HepG2 (cell line): ENCODE results near the gene GPBP1. TPM values are rescaled to one million over a fixed set of nuclear protein-coding genes. Genes with fewer than 3 reads are reported as not detected.

Source experiments
- CHCHD3 ChIP-seq: sonication (generic); formaldehyde crosslinking; IDR thresholded peaks from 2 replicates; pipeline ENCODE4 v1.8.0; 2022; ENCODE audit warnings: mild to moderate bottlenecking, missing genetic modification reagents, moderate library complexity
- FOSL2 ChIP-seq: sonication (generic); formaldehyde crosslinking; IDR thresholded peaks from 2 replicates; pipeline ENCODE4 v1.4.0; 2020; ENCODE audit warnings: missing genetic modification reagents
- GATAD2A ChIP-seq: IDR thresholded peaks from 2 replicates; pipeline ENCODE4 v1.6.1; 2016
- IKZF4 ChIP-seq: sonication (generic); formaldehyde crosslinking; IDR thresholded peaks from 2 replicates; pipeline ENCODE4 v1.5.1; 2020; ENCODE audit warnings: borderline replicate concordance, mild to moderate bottlenecking, low read depth, missing genetic modification reagents; ENCODE audit errors: not compliant biosample characterization
- KMT2A ChIP-seq: sonication (generic); formaldehyde crosslinking; IDR thresholded peaks from 2 replicates; pipeline ENCODE4 v1.4.0; 2020; ENCODE audit warnings: missing genetic modification reagents
- MXI1 ChIP-seq: IDR thresholded peaks from 3 replicates; pipeline ENCODE4 v1.6.1; 2012; ENCODE audit warnings: low read depth, low read length, inconsistent platforms, borderline replicate concordance
- NFE2 ChIP-seq: sonication (generic); formaldehyde crosslinking; IDR thresholded peaks from 2 replicates; pipeline ENCODE4 v1.4.0; 2020; ENCODE audit warnings: missing genetic modification reagents
- PHF21A ChIP-seq: sonication (generic); formaldehyde crosslinking; IDR thresholded peaks from 2 replicates; pipeline ENCODE4 v1.5.0; 2020; ENCODE audit warnings: mild to moderate bottlenecking, missing genetic modification reagents
- PRDM4 ChIP-seq: sonication (generic); formaldehyde crosslinking; IDR thresholded peaks from 2 replicates; pipeline ENCODE4 v1.9.0; 2021; ENCODE audit warnings: missing genetic modification reagents, borderline replicate concordance
- TBP ChIP-seq: sonication (generic); formaldehyde crosslinking; IDR thresholded peaks from 2 replicates; pipeline ENCODE4 v1.5.0; 2020; ENCODE audit warnings: missing genetic modification reagents
- ZNF850 ChIP-seq: sonication (generic); formaldehyde crosslinking; conservative IDR thresholded peaks from 2 replicates; pipeline ENCODE4 v1.9.0; 2021; ENCODE audit warnings: mild to moderate bottlenecking, missing genetic modification reagents
- ZNF891 ChIP-seq: sonication (generic); formaldehyde crosslinking; IDR thresholded peaks from 2 replicates; pipeline ENCODE4 v1.5.0; 2020; ENCODE audit warnings: mild to moderate bottlenecking, missing genetic modification reagents
- polyA plus RNA-seq, 8 experiments: library from polyadenylated mRNA; depleted of rRNA in 3 of 8; stranded (reverse) in 7 of 8; unstranded in 1 of 8; fragments of >200 nt; fragmentation: Illumina TruSeq in 4 of 8; extraction: Trizol in 4 of 8; gene quantifications; 2 replicates each; pipeline versions ENCODE4 v1.2.1 to v1.2.3, GENCODE V29; 2011 to 2016; ENCODE audit warnings: low read depth in 4 of 8, missing spikeins in 1 of 8, mixed read lengths in 1 of 8; ENCODE audit not compliant: insufficient read depth in 1 of 8
- total RNA-seq, 5 experiments: library from RNA; depleted of rRNA; stranded (reverse); fragments of >200 nt; fragmentation: Illumina TruSeq; extraction: Trizol; gene quantifications; 2 replicates each; pipeline ENCODE4 v1.2.3, GENCODE V29; 2016; ENCODE audit warnings: low read depth in 1 of 5
- TF ChIP-seq, protein P1 (sequence below): sonication (generic); formaldehyde crosslinking; IDR thresholded peaks from 2 replicates; pipeline ENCODE4 v1.9.0; 2022; ENCODE audit warnings: missing genetic modification reagents, mild to moderate bottlenecking, borderline replicate concordance
- TF ChIP-seq, protein P2 (sequence below): sonication (generic); formaldehyde crosslinking; IDR thresholded peaks from 2 replicates; pipeline ENCODE4 v1.5.1; 2020; ENCODE audit warnings: mild to moderate bottlenecking, missing genetic modification reagents, borderline replicate concordance
- TF ChIP-seq, protein P3 (sequence below): sonication (generic); formaldehyde crosslinking; IDR thresholded peaks from 2 replicates; pipeline ENCODE4 v1.5.1; 2020; ENCODE audit warnings: mild to moderate bottlenecking, missing genetic modification reagents, moderate library complexity
- TF ChIP-seq, protein P4 (sequence below): sonication (generic); formaldehyde crosslinking; IDR thresholded peaks from 2 replicates; pipeline ENCODE4 v1.4.0; 2020; ENCODE audit warnings: missing genetic modification reagents, mild to moderate bottlenecking, borderline replicate concordance
- TF ChIP-seq, protein P5 (sequence below): sonication (generic); formaldehyde crosslinking; conservative IDR thresholded peaks from 2 replicates; pipeline ENCODE4 v1.8.1; 2023; ENCODE audit warnings: missing genetic modification reagents

GPBP1 gene
- total and polyA plus RNA-seq, 2 of the 13 experiments (the other 11 are each of a cell fraction or from before 2014, with no cell fraction given), result 27.1 to 72.2 TPM

DNA sequence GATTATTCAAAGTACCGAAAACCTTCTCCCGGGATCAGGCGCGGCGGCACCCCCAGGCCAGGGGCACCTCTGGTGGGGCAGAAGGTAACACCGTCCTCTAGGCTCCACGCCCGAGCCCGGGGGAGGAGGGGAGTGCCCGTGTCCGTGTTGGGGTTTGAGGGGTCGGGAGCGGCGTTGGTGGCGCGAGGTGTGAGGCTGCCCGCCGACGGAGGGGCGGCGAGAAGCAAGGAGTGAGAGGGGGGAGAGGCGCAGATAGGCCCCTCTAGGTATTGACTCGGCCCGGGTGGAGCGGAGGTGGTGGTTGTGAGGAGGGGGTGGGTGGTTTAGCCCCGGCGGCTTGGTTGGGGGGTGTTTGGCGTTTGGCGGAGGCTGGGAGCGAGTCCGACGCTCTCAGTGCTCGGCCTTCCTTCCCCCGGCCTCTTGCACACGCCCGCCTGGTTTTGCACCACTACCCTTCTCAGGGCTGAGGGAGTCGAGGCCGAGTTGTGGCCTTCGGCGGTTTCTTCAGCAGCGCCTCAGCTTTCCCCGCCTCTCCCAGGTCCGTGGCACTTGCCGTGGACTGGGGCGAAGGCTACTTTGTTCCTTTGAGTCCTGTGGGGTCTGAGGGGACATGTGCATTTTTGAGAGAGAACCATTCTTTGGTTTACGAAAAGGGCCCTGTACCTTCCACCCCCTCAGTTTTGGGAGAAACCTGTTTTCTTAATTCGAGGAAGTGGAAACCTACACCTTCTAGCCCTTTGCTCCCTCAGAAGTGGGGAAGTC, 450 bp downstream of the GPBP1 start (continued):
- TF ChIP-seq, protein P1, sequence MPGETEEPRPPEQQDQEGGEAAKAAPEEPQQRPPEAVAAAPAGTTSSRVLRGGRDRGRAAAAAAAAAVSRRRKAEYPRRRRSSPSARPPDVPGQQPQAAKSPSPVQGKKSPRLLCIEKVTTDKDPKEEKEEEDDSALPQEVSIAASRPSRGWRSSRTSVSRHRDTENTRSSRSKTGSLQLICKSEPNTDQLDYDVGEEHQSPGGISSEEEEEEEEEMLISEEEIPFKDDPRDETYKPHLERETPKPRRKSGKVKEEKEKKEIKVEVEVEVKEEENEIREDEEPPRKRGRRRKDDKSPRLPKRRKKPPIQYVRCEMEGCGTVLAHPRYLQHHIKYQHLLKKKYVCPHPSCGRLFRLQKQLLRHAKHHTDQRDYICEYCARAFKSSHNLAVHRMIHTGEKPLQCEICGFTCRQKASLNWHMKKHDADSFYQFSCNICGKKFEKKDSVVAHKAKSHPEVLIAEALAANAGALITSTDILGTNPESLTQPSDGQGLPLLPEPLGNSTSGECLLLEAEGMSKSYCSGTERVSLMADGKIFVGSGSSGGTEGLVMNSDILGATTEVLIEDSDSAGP, result peak; percentile 44; the same call in 1 of the 2 replicates
- TF ChIP-seq FOSL2 (CRISPR knock-in tag) (no peak), PHF21A (CRISPR knock-in tag) (no peak), PRDM4 (CRISPR knock-in tag) (no peak), ZNF850 (CRISPR knock-in tag) (no peak), IKZF4 (CRISPR knock-in tag) (no peak), CHCHD3 (CRISPR knock-in tag) (no peak), NFE2 (CRISPR knock-in tag) (no peak), ZNF891 (CRISPR knock-in tag) (peak; percentile 74; the same call in 1 of the 2 replicates), KMT2A (peak; percentile 23; the same call in 1 of the 2 replicates), MXI1 (no peak), GATAD2A (CRISPR knock-in tag) (no peak), TBP (CRISPR knock-in tag) (no peak)
- TF ChIP-seq, protein P2, sequence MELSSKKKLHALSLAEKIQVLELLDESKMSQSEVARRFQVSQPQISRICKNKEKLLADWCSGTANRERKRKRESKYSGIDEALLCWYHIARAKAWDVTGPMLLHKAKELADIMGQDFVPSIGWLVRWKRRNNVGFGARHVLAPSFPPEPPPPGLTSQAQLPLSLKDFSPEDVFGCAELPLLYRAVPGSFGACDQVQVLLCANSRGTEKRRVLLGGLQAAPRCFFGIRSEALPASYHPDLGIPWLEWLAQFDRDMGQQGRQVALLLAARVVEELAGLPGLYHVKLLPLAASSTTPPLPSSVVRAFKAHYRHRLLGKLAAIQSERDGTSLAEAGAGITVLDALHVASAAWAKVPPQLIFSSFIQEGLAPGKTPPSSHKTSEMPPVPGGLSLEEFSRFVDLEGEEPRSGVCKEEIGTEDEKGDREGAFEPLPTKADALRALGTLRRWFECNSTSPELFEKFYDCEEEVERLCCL (CRISPR knock-in tag), result no peak
- TF ChIP-seq, protein P3, sequence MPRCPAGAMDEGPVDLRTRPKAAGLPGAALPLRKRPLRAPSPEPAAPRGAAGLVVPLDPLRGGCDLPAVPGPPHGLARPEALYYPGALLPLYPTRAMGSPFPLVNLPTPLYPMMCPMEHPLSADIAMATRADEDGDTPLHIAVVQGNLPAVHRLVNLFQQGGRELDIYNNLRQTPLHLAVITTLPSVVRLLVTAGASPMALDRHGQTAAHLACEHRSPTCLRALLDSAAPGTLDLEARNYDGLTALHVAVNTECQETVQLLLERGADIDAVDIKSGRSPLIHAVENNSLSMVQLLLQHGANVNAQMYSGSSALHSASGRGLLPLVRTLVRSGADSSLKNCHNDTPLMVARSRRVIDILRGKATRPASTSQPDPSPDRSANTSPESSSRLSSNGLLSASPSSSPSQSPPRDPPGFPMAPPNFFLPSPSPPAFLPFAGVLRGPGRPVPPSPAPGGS (CRISPR knock-in tag), result no peak
- TF ChIP-seq, protein P4, sequence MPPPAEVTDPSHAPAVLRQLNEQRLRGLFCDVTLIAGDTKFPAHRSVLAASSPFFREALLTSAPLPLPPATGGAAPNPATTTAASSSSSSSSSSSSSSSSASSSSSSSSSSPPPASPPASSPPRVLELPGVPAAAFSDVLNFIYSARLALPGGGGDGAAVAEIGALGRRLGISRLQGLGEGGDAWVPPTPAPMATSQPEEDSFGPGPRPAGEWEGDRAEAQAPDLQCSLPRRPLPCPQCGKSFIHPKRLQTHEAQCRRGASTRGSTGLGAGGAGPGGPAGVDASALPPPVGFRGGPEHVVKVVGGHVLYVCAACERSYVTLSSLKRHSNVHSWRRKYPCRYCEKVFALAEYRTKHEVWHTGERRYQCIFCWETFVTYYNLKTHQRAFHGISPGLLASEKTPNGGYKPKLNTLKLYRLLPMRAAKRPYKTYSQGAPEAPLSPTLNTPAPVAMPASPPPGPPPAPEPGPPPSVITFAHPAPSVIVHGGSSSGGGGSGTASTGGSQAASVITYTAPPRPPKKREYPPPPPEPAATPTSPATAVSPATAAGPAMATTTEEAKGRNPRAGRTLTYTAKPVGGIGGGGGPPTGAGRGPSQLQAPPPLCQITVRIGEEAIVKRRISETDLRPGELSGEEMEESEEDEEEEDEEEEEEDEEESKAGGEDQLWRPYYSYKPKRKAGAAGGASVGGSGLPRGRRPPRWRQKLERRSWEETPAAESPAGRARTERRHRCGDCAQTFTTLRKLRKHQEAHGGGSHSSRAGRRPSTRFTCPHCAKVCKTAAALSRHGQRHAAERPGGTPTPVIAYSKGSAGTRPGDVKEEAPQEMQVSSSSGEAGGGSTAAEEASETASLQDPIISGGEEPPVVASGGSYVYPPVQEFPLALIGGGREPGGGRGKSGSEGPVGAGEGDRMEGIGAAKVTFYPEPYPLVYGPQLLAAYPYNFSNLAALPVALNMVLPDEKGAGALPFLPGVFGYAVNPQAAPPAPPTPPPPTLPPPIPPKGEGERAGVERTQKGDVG (CRISPR knock-in tag), result 0 out of 2 replicates have a peak, but pooled peaks have one; percentile 32
- TF ChIP-seq, protein P5, sequence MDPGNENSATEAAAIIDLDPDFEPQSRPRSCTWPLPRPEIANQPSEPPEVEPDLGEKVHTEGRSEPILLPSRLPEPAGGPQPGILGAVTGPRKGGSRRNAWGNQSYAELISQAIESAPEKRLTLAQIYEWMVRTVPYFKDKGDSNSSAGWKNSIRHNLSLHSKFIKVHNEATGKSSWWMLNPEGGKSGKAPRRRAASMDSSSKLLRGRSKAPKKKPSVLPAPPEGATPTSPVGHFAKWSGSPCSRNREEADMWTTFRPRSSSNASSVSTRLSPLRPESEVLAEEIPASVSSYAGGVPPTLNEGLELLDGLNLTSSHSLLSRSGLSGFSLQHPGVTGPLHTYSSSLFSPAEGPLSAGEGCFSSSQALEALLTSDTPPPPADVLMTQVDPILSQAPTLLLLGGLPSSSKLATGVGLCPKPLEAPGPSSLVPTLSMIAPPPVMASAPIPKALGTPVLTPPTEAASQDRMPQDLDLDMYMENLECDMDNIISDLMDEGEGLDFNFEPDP, result peak; percentile 98
